Epithelial cell of prostate (primary cell): Measurements from ENCODE around the gene DLG5.

Experiments used
- DNase-seq: peaks from one replicate; pipeline ENCODE4 v3.0.0-alpha.2; 2011; ENCODE audit warnings: low read depth, low spot score
- H3K27ac ChIP-seq: fragments of 450-650 bp; 2 replicates; pipeline ENCODE4 v1.5.1; 2017; ENCODE audit warnings: mild to moderate bottlenecking

Gene DLG5

GRCh38 chr10:77926566-77927401 lies at the start of gene DLG5:
Gene DLG5, minus strand, starts transcription at chr10:77926755. Its CDS starts 235 bp downstream, at chr10:77926520.
- H3K27ac ChIP-seq = peak within 1 kb of the TSS; percentile 64
- DNase-seq = no peak

GRCh38 chr10:77975086-77975666 lies 48.6 kb upstream of the DLG5 start:
- peak overlapping the region; percentile 13 for H3K27ac ChIP-seq
- DNase-seq = no peak

GRCh38 chr10:77974396-77975074 lies 48.0 kb upstream of the DLG5 start:
- peak overlapping the region; percentile 13 for H3K27ac ChIP-seq
- DNase-seq = peak; percentile 6

GRCh38 chr10:77973276-77973675 lies 46.7 kb upstream of the DLG5 start:
- no peak for DNase-seq
- no peak overlapping the region for H3K27ac ChIP-seq

GRCh38 chr10:77972148-77972547 lies 45.6 kb upstream of the DLG5 start:
- no peak overlapping the region for H3K27ac ChIP-seq
- no peak for DNase-seq

GRCh38 chr10:77971804-77972144 lies 45.2 kb upstream of the DLG5 start:
- DNase-seq = no peak
- peak overlapping the region; percentile 35 for H3K27ac ChIP-seq

- DNase-seq = no peak
- peak overlapping the region; percentile 35 for H3K27ac ChIP-seq
Measured at GRCh38 chr10:77970869-77971803, 44.6 kb upstream of the DLG5 start.

GRCh38 chr10:77969114-77969513 lies 42.6 kb upstream of the DLG5 start:
- H3K27ac ChIP-seq = no peak overlapping the region

GRCh38 chr10:77967611-77968022 lies 41.1 kb upstream of the DLG5 start:
- H3K27ac ChIP-seq = no peak overlapping the region
- DNase-seq = no peak

More at GRCh38 chr10:77969114-77969513, 42.6 kb upstream of the DLG5 start:
- no peak for DNase-seq

- H3K27ac ChIP-seq = peak overlapping the region; percentile 33
- no peak for DNase-seq
Measured at GRCh38 chr10:77965294-77965693, 38.7 kb upstream of the DLG5 start.

GRCh38 chr10:77964811-77965210 lies 38.3 kb upstream of the DLG5 start:
- DNase-seq = no peak
- peak overlapping the region; percentile 33 for H3K27ac ChIP-seq

- no peak for DNase-seq
- H3K27ac ChIP-seq = no peak overlapping the region
Measured at GRCh38 chr10:77963901-77964300, 37.3 kb upstream of the DLG5 start.

- no peak overlapping the region for H3K27ac ChIP-seq
- no peak for DNase-seq
Measured at GRCh38 chr10:77962350-77963146, 36.0 kb upstream of the DLG5 start.

GRCh38 chr10:77961668-77962067 lies 35.1 kb upstream of the DLG5 start:
- DNase-seq = no peak
- H3K27ac ChIP-seq = no peak overlapping the region

GRCh38 chr10:77960829-77961329 lies 34.3 kb upstream of the DLG5 start:
- H3K27ac ChIP-seq = no peak overlapping the region
- DNase-seq = no peak

GRCh38 chr10:77959887-77960455 lies 33.4 kb upstream of the DLG5 start:
- no peak for DNase-seq
- H3K27ac ChIP-seq = no peak overlapping the region

GRCh38 chr10:77959384-77959783 lies 32.8 kb upstream of the DLG5 start:
- no peak overlapping the region for H3K27ac ChIP-seq
- DNase-seq = no peak

GRCh38 chr10:77955136-77955535 lies 28.6 kb upstream of the DLG5 start:
- H3K27ac ChIP-seq = no peak overlapping the region
- DNase-seq = no peak

- peak overlapping the region; percentile 78 for H3K27ac ChIP-seq
- DNase-seq = peak; percentile 86
Measured at GRCh38 chr10:77949167-77949566, 22.6 kb upstream of the DLG5 start.
